ENCODE results near the gene UNC13B.

UNC13B gene

GRCh38 chr9:35161713-35162604 is at the start of gene UNC13B:
UNC13B (plus strand) TSS chr9:35162009; CDS start chr9:35162284, 275 bp downstream.
- DNase-seq (ENCODE audit: low read depth), result peak; percentile 89
- no peak for TF ChIP-seq CTCF (conservative IDR thresholded peaks at IDR 0.05; ENCODE audit: control insufficient read depth, insufficient read depth, low read depth, low read length)
- peak within 1 kb of the TSS; percentile 94 for H3K4me3 ChIP-seq (ENCODE audit: control insufficient read depth, low read depth, low read length)

- no peak overlapping the region for H3K4me3 ChIP-seq (ENCODE audit: control insufficient read depth, low read depth, low read length)
- TF ChIP-seq CTCF (conservative IDR thresholded peaks at IDR 0.05; ENCODE audit: control insufficient read depth, insufficient read depth, low read depth, low read length), result no peak
- DNase-seq (ENCODE audit: low read depth), result peak; percentile 84
These were observed 49.4 kb upstream of the UNC13B start for GRCh38 chr9:35112257-35113020.

GRCh38 chr9:35114113-35114839 is 47.5 kb upstream of the UNC13B start:
- peak; percentile 93 for DNase-seq (ENCODE audit: low read depth)
- TF ChIP-seq CTCF (conservative IDR thresholded peaks at IDR 0.05; ENCODE audit: control insufficient read depth, insufficient read depth, low read depth, low read length), result no peak
- H3K4me3 ChIP-seq (ENCODE audit: control insufficient read depth, low read depth, low read length), result peak overlapping the region; percentile 65

- peak; percentile 55 for DNase-seq (ENCODE audit: low read depth)
- peak overlapping the region; percentile 65 for H3K4me3 ChIP-seq (ENCODE audit: control insufficient read depth, low read depth, low read length)
- no peak for TF ChIP-seq CTCF (conservative IDR thresholded peaks at IDR 0.05; ENCODE audit: control insufficient read depth, insufficient read depth, low read depth, low read length)
These were observed 46.8 kb upstream of the UNC13B start for GRCh38 chr9:35114840-35115628.

- peak; percentile 93 for DNase-seq (ENCODE audit: low read depth)
- no peak for TF ChIP-seq CTCF (conservative IDR thresholded peaks at IDR 0.05; ENCODE audit: control insufficient read depth, insufficient read depth, low read depth, low read length)
- H3K4me3 ChIP-seq (ENCODE audit: control insufficient read depth, low read depth, low read length), result peak within 1 kb of the TSS; percentile 65
These were observed 45.9 kb upstream of the UNC13B start, which contains the start of gene ATOSB for GRCh38 chr9:35115680-35116538. ATOSB (minus strand) TSS chr9:35115862; CDS start chr9:35108274, 7,588 bp downstream.
